NCI-H187 (cell line): Measurements from ENCODE around the gene CDK17.
"Not testable (repeated sequence)": the region's sequence is repeated elsewhere in the genome, so short reads cannot be mapped to it uniquely, and the experiment has no call there.

ENCODE experiments used
- DNase-seq, 2 experiments: peaks; one replicate each; lab custom pipeline; 2025; lab: John Stamatoyannopoulos, UW

CDK17 gene

GRCh38 chr12:96354326-96354725 lies 45.9 kb downstream of the CDK17 start:
- no peak for DNase-seq

DNA sequence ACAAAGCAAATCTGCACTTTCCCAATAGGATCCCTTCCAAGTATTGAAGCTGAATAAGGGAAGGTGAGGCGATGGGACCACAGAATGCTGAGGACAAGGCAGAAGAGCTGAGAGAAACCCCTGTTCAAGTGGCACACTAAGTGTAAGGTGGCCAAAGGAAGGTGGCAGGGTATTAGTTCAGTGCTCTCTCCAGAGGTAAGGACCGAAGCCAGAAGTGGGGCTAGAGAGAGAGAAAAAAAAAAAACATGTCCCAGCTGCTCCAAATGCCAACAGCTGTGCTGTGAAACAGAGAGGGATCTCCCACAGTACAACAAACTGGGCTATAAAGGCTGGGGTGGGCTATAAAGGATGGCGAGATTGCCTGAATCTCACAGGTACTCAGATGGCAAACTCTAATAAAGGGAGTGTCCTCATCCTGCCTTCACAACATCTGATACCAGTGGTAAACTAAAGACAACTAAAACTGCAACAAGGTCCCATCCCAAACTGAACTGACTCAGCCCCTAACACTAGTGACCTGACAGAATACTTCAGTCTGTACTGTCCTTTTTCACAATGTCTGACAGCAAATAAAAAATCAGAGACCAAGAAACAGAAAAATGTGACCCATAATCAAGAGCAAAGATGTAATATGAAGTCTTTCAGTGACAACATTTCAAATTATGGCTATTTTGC lies 47.9 kb downstream of the CDK17 start:
- DNase-seq = no peak

DNA sequence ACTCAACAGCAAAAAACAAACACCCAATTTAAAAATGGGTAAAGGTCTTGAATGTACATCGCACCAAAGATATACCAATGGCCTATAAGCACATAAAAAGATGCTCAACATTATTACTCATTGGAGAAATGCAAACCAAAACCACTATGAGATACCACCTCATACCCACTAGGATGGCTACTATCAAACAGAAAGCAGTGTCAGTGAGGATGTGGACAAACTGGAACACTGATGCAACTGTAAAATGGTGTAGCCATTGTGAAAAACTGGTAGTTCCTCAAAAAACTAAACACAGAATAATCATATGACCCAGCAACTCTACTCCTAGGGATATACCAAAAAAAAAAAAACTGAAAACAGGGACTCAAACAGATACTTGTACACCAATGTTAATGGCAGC lies 49.3 kb downstream of the CDK17 start:
- DNase-seq = no peak

GRCh38 chr12:96347130-96347699 lies 53.0 kb downstream of the CDK17 start:
- DNase-seq = no peak

DNA sequence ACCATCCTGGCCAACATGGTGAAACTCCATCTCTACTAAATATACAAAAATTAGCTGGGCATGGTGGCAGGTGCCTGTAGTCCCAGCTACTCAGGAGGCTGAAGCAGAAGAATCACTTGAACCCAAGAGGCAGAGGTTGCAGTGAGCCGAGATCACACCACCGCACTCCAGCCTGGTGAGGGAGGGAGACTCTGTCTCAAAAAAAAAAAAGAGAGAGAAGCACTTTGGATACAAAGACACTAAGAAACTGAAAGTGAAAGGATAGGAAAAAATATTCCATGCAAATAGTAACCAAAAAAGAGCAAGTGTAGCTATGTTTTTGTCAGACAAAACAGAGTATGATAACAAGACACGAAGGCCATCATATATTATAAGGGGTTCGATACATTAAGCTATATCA lies 53.5 kb downstream of the CDK17 start:
- DNase-seq = not testable (repeated sequence)

DNA sequence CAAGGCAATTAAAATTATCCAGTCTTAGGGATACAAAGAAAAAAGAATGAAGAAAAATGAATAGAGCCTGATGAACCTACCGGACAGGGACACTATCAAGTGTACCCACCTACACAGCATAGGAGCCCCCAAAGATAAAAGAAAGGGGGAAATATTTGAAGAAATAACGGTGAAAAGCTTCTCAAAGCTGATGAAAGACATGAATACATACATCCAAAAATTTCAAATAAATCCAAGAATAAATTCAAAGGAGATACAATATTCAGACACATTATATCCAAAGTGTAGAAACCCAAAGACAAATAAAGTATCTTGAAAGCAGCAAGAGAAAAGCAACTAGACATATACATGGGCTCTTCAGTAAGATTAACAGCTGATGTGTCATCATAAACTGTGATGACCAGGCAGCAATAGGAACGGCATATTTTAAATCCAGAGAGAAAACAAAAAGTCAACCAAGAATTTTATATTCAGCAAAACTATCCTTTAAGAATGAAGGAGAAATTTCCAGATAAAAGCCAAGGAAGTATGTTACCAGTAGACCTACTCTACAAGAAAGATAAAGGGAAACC lies 56.0 kb downstream of the CDK17 start:
- no peak for DNase-seq

DNA sequence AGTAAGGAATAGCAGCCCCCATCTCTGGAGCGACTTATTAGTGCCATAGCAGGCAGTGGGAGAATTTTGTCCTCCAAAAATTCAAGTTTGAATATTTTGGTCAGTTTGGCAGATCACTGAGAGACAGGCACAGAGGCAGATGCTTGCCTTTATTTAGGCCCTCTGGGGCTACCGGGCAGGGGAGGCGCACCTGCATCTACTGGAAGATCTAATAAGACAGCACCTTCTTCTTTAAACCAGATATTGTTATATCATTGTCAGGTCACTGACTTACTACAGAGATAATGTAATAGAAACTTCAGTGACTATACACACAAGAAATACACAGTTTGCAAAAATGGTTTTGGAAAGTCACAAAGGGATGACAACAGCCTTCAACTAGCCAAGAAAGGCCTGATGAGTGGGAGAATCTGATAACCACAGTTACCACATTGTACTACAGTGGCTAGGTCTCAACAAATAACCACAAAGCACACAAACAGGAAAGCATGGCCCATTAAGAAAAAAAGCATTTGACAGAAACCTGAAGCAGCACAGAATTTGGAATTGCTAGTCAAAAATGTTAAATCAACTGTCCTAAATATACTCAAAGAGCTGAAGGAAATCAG lies 56.8 kb downstream of the CDK17 start:
- DNase-seq = no peak

- DNase-seq = not testable (repeated sequence)
Observed at GRCh38 chr12:96339666-96340065, 60.6 kb downstream of the CDK17 start.

DNA sequence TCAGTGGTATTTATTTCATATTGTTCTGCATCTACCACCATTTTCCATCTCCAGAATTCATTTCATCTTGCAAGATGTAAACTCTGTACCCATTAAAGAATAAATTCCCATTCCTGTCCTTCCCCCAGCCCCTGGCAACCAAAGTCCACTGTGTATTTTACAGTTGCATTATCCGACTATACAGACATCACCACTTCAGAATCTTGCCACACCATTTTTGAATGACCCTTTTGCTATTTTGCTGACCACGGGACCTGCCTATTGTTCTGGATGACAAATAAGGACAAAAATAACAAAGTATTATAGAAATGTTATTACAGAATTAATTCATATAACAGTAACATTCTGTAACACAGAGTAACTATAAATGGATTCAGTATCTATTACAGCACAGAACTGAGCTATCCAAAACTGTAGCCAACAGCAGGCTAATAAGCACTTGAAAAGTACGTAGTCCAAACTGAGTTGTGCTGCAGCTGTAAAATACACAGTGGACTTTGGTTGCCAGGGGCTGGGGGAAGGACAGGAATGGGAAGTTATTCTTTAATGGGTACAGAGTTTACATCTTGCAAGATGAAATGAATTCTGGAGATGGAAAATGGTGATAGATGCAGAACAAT lies 61.3 kb downstream of the CDK17 start:
- DNase-seq = no peak

- DNase-seq = no peak
Observed at GRCh38 chr12:96337953-96338352, 62.3 kb downstream of the CDK17 start.

- DNase-seq = no peak
Observed at GRCh38 chr12:96336489-96336888, 63.8 kb downstream of the CDK17 start.

- no peak for DNase-seq
Observed at GRCh38 chr12:96335270-96335669, 65.0 kb downstream of the CDK17 start.

- DNase-seq = no peak
Observed at GRCh38 chr12:96334502-96334901, 65.7 kb downstream of the CDK17 start.

GRCh38 chr12:96329545-96329944 lies 70.7 kb downstream of the CDK17 start:
- DNase-seq = no peak

GRCh38 chr12:96329018-96329417 lies 71.2 kb downstream of the CDK17 start:
- DNase-seq = no peak

DNA sequence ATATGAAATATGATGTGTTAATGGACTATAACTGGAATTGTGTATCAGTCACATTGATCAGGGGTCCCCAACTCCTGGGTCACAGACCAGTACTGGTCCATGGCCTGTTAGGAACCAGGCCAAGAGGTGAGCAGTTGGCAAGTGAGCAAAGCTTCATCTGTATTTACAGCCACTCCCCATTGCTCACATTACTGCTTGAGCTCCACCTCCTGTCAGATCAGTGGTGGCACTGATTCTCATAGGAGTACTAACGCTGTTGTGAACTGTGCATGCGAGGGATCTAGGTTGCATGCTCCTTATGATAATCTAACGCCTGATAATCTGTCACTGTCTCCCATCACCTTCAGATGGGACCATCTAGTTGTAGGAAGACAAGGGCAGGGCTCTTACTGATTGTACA lies 72.3 kb downstream of the CDK17 start:
- no peak for DNase-seq

- no peak for DNase-seq
Observed at GRCh38 chr12:96327346-96327745, 72.9 kb downstream of the CDK17 start.

DNA sequence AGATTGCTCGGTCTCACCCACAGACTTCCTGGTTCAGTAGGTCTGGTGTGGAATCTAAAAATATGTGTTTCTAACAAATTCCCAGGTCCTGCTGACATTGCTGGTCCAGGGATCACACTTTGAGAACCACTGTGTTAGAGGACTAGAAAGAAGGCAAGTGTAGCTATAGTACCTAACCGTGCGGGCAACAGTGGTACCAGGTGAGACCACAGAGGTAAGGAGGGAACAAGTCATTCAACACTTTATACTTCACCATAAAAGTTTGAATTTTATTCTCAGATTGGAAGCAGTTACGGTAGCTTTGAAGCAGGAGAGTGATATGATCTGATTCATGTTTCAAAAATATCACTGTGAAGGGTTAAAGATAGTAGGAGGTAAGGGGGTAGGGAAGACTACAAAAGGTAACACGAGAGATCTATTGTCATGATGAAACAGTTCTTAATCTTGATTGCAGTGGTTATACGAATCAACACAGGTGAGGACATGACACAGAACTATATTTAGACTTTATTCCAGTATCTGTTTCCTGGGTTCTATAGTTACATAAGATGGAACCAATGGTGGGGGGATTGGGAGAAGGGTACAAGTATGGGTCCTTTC lies 73.5 kb downstream of the CDK17 start:
- DNase-seq = no peak

DNA sequence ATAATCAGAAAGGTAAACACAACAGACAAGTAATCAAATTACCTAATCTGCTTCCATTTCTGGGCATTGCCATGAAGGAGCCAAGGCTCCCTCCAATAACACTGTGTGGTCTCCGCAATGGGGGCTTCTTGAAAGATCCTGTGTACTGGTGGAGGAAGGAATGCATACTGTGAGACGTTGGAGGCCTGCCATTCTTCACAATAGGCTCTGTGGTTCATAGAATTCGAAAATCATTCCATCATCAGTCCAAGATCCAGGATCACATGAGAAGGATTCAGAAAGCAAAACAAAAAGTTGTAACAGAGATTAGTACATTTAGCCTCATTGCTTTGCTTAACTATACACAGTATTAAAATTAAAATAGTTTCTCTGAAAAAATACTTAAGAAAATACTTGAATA lies 76.3 kb downstream of the CDK17 start:
- DNase-seq = no peak

DNA sequence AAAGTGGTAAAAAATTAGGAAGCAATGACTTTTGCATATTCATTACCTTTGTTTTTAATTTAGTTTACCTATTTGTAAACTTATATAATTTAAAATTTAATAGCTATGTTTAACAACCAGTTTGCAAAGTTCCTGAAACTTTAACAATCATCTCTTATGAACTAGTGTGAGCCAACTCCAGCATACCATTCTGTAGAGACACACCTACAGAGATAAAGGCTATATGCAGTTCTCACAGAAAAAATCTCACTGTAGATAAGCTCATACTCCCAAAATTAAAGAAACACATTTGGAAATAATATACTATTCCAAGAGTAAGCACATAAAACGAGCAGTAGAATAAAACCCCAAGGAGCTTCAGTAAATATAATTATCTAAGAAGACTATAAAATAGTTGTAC lies 77.5 kb downstream of the CDK17 start:
- no peak for DNase-seq

- no peak for DNase-seq
Observed at GRCh38 chr12:96321941-96322340, 78.3 kb downstream of the CDK17 start.

DNA sequence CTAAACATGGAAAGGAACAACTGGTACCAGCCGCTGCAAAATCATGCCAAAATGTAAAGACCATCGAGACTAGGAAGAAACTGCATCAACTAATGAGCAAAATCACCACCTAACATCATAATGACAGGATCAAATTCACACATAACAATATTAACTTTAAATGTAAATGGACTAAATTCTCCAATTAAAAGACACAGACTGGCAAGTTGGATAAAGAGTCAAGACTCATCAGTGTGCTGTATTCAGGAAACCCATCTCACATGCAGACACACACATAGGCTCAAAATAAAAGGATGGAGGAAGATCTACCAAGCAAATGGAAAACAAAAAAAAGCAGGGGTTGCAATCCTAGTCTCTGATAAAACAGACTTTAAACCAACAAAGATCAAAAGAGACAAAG lies 82.4 kb downstream of the CDK17 start:
- DNase-seq = not testable (repeated sequence)
